ENCODE results near the gene CA11. TPM values are rescaled to one million over a fixed set of nuclear protein-coding genes. Genes with fewer than 3 reads are reported as not detected.

The CA11 gene
- total RNA-seq, 1 donor: 1.3 TPM

DNA sequence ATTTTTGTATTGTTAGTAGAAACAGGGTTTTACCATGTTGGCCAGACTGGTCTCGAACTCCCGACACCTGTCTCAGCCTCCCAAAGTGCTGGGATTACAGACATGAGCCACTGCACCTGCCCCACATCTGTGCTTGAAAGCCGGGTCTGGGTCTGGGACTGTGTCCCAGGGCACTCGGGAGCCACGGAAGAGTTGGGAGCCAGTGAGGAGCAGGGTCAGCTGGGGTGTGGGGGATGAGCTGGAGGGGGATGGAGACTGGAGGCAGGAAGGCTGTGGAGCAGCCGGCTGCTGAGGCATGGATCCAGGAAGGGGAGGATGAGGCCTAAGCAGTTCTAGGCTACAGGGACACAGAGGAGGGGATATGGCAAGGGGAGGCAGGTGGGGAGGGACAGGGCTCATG lies 50.2 kb downstream of the CA11 start:
- DNase-seq (ENCODE audit: low read depth): no peak
- TF ChIP-seq, protein P1, sequence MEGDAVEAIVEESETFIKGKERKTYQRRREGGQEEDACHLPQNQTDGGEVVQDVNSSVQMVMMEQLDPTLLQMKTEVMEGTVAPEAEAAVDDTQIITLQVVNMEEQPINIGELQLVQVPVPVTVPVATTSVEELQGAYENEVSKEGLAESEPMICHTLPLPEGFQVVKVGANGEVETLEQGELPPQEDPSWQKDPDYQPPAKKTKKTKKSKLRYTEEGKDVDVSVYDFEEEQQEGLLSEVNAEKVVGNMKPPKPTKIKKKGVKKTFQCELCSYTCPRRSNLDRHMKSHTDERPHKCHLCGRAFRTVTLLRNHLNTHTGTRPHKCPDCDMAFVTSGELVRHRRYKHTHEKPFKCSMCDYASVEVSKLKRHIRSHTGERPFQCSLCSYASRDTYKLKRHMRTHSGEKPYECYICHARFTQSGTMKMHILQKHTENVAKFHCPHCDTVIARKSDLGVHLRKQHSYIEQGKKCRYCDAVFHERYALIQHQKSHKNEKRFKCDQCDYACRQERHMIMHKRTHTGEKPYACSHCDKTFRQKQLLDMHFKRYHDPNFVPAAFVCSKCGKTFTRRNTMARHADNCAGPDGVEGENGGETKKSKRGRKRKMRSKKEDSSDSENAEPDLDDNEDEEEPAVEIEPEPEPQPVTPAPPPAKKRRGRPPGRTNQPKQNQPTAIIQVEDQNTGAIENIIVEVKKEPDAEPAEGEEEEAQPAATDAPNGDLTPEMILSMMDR (IDR thresholded peaks at IDR 0.05; ENCODE audit: insufficient read depth, low read depth, low read length): no peak
- H3K4me3 ChIP-seq (ENCODE audit: low read depth, low read length): no peak overlapping the region

DNA sequence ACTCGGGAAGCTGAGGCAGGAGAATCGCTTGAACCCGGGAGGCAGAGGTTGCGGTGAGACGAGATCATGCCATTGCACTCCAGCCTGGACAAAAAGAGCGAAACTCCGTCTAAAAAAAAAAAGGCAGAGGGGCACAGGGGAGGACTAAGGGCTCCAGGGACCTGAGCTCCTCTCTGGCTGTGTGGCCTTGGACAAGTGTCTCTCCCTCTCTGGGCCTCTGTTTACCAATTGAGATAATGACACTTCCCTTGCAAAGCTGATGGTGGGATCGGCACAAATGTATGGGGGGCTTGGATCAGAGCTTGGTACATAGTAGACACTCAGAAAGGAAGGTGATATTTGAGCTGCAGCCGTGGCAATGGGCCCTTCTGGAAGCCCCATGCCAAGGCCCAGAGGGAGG lies 50.8 kb downstream of the CA11 start:
- TF ChIP-seq, protein P1 (IDR thresholded peaks at IDR 0.05; ENCODE audit: insufficient read depth, low read depth, low read length): no peak
- H3K4me3 ChIP-seq (ENCODE audit: low read depth, low read length): no peak overlapping the region
- no peak for DNase-seq (ENCODE audit: low read depth)

DNA sequence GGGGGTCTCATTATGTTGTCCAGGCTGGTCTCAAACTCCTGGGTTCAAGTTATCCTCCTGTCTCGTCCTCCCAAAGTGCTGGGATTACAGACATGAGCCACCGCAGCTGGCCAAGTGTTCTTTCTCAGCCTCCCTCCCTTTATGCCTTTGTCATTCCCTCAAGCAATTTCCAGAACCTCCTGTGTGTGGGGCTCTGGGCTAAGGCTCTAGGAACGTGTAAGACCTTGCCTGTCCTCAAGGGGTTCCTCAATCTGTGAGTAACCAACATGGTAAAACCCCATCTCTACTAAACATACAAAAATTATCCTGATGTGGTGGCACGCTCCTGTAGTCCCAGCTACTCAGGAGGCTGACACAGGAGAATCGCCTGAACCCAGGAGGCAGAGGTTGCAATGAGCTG lies 55.0 kb downstream of the CA11 start:
- H3K4me3 ChIP-seq (ENCODE audit: low read depth, low read length): no peak overlapping the region
- no peak for DNase-seq (ENCODE audit: low read depth)
- TF ChIP-seq, protein P1 (IDR thresholded peaks at IDR 0.05; ENCODE audit: insufficient read depth, low read depth, low read length): no peak

DNA sequence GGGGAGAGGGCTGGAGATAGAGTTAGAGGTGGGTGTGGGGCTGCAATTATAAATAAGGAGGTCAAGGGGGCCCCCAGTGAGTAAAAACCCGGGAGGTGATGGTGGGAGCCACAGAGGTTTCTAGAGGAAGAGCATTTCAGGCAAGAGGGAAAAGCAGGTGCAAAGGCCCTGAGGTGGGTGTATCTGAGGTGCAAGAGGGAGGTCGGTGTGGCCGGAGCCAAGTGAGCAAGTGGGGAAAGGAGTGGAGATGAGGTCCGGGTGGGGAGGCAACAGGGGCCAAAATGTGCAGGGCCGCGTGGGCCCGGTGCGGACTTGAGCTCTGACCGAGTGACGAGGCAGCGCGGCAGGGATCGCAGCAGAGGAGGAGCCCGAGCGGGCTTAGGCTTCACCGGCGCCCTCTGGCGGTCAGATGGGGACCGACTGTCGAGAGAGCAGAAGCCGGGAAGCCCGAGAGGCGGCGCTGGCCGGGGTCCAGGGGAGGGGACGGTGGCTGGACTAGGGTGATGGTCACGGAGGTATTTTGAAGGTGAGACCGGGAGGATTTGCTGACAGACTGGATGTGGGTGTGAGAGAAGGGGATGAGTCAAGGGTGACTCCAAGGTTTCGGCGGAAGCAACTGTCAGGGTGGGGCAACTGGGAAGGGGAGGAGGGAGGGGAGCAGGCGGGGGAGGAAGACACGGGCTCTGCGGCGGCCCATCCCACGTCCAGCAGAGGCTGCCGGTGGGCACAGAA lies 57.2 kb downstream of the CA11 start:
- TF ChIP-seq, protein P1 (IDR thresholded peaks at IDR 0.05; ENCODE audit: insufficient read depth, low read depth, low read length): peak; percentile 95
- DNase-seq (ENCODE audit: low read depth): peak; percentile 81
- H3K4me3 ChIP-seq (ENCODE audit: low read depth, low read length): peak overlapping the region; percentile 62

Other genes starting within 250 kb of the CA11 start
- gene GRWD1, start 200.2 kb downstream of the CA11 start, total RNA-seq: 25.1 and 38.4 TPM in 2 replicates
- gene KCNJ14, start 190.6 kb downstream of the CA11 start, total RNA-seq: 0.43 and 0.64 TPM in 2 replicates
- gene CYTH2, start 176.8 kb downstream of the CA11 start, total RNA-seq: 31.1 and 42.5 TPM in 2 replicates
- gene LMTK3, start 134.4 kb downstream of the CA11 start, total RNA-seq: 0.32 and 0.43 TPM in 2 replicates
- under 0.01 TPM in 1 of 2 replicates, not detected in the other for gene SULT2B1, start 94.0 kb downstream of the CA11 start, total RNA-seq
- not detected in 2 replicates for gene SPACA4, start 39.4 kb downstream of the CA11 start, total RNA-seq
- gene FAM83E, start 31.1 kb downstream of the CA11 start, total RNA-seq: 0.32 and 1.3 TPM in 2 replicates
- 1,548 and 1,575 TPM in 2 replicates for gene RPL18, start 27.0 kb downstream of the CA11 start, total RNA-seq
- gene SPHK2, start 26.7 kb downstream of the CA11 start, total RNA-seq: 7.8 and 10.0 TPM in 2 replicates
- gene DBP, start 8.8 kb downstream of the CA11 start, total RNA-seq: 6.9 and 7.7 TPM in 2 replicates
- under 0.01 TPM in 1 of 2 replicates, not detected in the other for gene NTN5, start 26.8 kb upstream of the CA11 start, total RNA-seq
- gene FUT2, start 49.8 kb upstream of the CA11 start, total RNA-seq: not detected in 2 replicates
- 1.7 and 2.3 TPM in 2 replicates for gene MAMSTR, start 73.5 kb upstream of the CA11 start, total RNA-seq
- 0.97 and 2.6 TPM in 2 replicates for gene RASIP1, start 94.4 kb upstream of the CA11 start, total RNA-seq
- gene IZUMO1, start 100.7 kb upstream of the CA11 start, total RNA-seq: under 0.01 TPM in 1 of 2 replicates, not detected in the other
- under 0.01 TPM in 2 replicates for gene FUT1, start 106.5 kb upstream of the CA11 start, total RNA-seq
- not detected in 2 replicates for gene FGF21, start 109.3 kb upstream of the CA11 start, total RNA-seq
- 30.3 and 31.5 TPM in 2 replicates for gene BCAT2, start 164.8 kb upstream of the CA11 start, total RNA-seq
- gene HSD17B14, start 190.3 kb upstream of the CA11 start, total RNA-seq: 12.2 and 13.8 TPM in 2 replicates
- gene PLEKHA4, start 222.4 kb upstream of the CA11 start, total RNA-seq: 6.0 and 12.2 TPM in 2 replicates
- 63.9 and 76.0 TPM in 2 replicates for gene PPP1R15A, start 226.2 kb upstream of the CA11 start, total RNA-seq